HepG2 (cell line): ENCODE data around the gene CCL24. TPM values are rescaled to one million over a fixed set of nuclear protein-coding genes. Genes with fewer than 3 reads are reported as not detected.

ENCODE experiments used
- ATAC-seq: fragments of 200-7000 bp; cut with Tn5 transposase; 3 replicates; pipeline ENCODE4 v1.9.1; 2020; ENCODE audit warnings: mild to moderate bottlenecking, moderate library complexity
- BruUV-seq: library from RNA; stranded (reverse); fragments of 400-500 nt; replicated peaks from 2 replicates; lab custom pipeline; 2021; lab: Mats Ljungman, UMichigan
- CTCF ChIA-PET: fragments of 300-600 bp; formaldehyde crosslinking; extraction: SDS; loops from one replicate; lab custom pipeline; 2021; ENCODE audit warnings: low total read pairs, inconsistent platforms, low intra/inter-chr PET ratio; lab: Yijun Ruan, JAX
- POLR2A ChIA-PET: fragments of 350-600 bp; sonication (Branson Sonifier 250); formaldehyde crosslinking; loops from one replicate; lab custom pipeline; 2020; ENCODE audit warnings: antibody characterized with exemption, inconsistent platforms; lab: Yijun Ruan, JAX
- DNase-seq: peaks from one replicate; pipeline ENCODE4 v3.0.0-alpha.2; 2015; ENCODE audit warnings: low spot score
- FAIRE-seq: peaks from 3 replicates; lab custom pipeline; 2011; peaks lifted over from hg19 to GRCh38; lab: Jason Lieb, UNC
- H2AFZ ChIP-seq: one replicate; pipeline ENCODE4 v1.6.1; 2011; ENCODE audit warnings: low read length, inconsistent platforms
- H3K27ac ChIP-seq: fragments of 300-600 bp; 3 replicates; pipeline ENCODE4 v1.8.0; 2011; ENCODE audit warnings: mixed run types, mild to moderate bottlenecking, mixed read lengths, low read length, inconsistent platforms; ENCODE audit not compliant: insufficient read depth; ENCODE audit errors: extremely low read length
- H3K27me3 ChIP-seq, 2 experiments: fragments of 200-600 bp in 1 of 2; 2 replicates in 1 of 2; 3 replicates in 1 of 2; pipeline versions ENCODE4 v1.6.0 to v1.8.0; 2011; ENCODE audit warnings: low read length in 2 of 2, mild to moderate bottlenecking in 2 of 2, moderate library complexity in 2 of 2, inconsistent platforms in 1 of 2; ENCODE audit not compliant: insufficient read depth in 2 of 2, control insufficient read depth in 1 of 2
- H3K36me3 ChIP-seq, 2 experiments: fragments of 200-600 bp in 1 of 2; replicated peaks in 1 of 2; 2 replicates in 1 of 2; 3 replicates in 1 of 2; pipeline versions ENCODE4 v1.5.1 to v1.8.0; 2011; ENCODE audit warnings: low read length in 2 of 2, inconsistent platforms in 1 of 2; ENCODE audit not compliant: insufficient read depth in 2 of 2, control insufficient read depth in 1 of 2
- H3K4me1 ChIP-seq: 2 replicates; pipeline ENCODE4 v1.5.1; 2012; ENCODE audit warnings: low read length, inconsistent platforms; ENCODE audit not compliant: insufficient read depth
- H3K4me2 ChIP-seq: 2 replicates; pipeline ENCODE4 v1.6.0; 2011; ENCODE audit warnings: low read depth, low read length, inconsistent platforms
- H3K4me3 ChIP-seq, 3 experiments: fragments of 200-600 bp in 1 of 3; sonication (generic), shearing (Covaris generic) in 1 of 3; replicated peaks in 1 of 3; 2 replicates each; pipeline ENCODE4 v1.5.1; 2011 to 2016; ENCODE audit warnings: low read length in 3 of 3, inconsistent platforms in 2 of 3, low read depth in 2 of 3, mild to moderate bottlenecking in 2 of 3, control low read depth in 1 of 3, mixed read lengths in 1 of 3; ENCODE audit not compliant: insufficient read depth in 1 of 3
- H3K79me2 ChIP-seq: one replicate; pipeline ENCODE4 v1.6.1; 2011; ENCODE audit warnings: low read length, inconsistent platforms; ENCODE audit not compliant: insufficient read depth
- H3K9ac ChIP-seq: 2 replicates; pipeline ENCODE4 v1.6.0; 2011; ENCODE audit warnings: mild to moderate bottlenecking, low read depth, low read length, inconsistent platforms; ENCODE audit not compliant: insufficient read depth
- H3K9me3 ChIP-seq: 2 replicates; pipeline ENCODE4 v1.5.1; 2012; ENCODE audit warnings: mild to moderate bottlenecking, low read length
- H4K20me1 ChIP-seq: 2 replicates; pipeline ENCODE4 v1.6.0; 2011; ENCODE audit warnings: inconsistent platforms, mild to moderate bottlenecking, low read length, moderate library complexity; ENCODE audit not compliant: insufficient read depth
- BHLHE40 ChIP-seq: IDR thresholded peaks from 2 replicates; pipeline ENCODE4 v1.6.1; 2011; ENCODE audit warnings: low read length, improper control_type of control experiment
- CEBPB ChIP-seq: IDR thresholded peaks from 2 replicates; pipeline ENCODE4 v1.6.1; 2011; ENCODE audit warnings: low read depth, low read length, improper control_type of control experiment, borderline replicate concordance
- DMAP1 ChIP-seq: IDR thresholded peaks from 2 replicates; pipeline ENCODE4 v1.6.1; 2016
- JARID2 ChIP-seq: sonication (generic); formaldehyde crosslinking; IDR thresholded peaks from 2 replicates; pipeline ENCODE4 v1.8.1; 2023; ENCODE audit warnings: missing genetic modification reagents, inconsistent platforms; ENCODE audit not compliant: insufficient replicate concordance
- KDM5A ChIP-seq: fragments of 200-600 bp; sonication (generic); IDR thresholded peaks from 2 replicates; pipeline ENCODE4 v1.7.0; 2018; ENCODE audit warnings: antibody characterized with exemption, mild to moderate bottlenecking, low read length, borderline replicate concordance
- KLF16 ChIP-seq, 2 experiments: sonication (generic) in 1 of 2; formaldehyde crosslinking in 1 of 2; IDR thresholded peaks; 2 replicates each; pipeline versions ENCODE4 v1.6.1 to v1.8.0; 2016 to 2023; ENCODE audit warnings: missing genetic modification reagents in 2 of 2, missing compliant biosample characterization in 1 of 2
- MXD4 ChIP-seq: IDR thresholded peaks from 2 replicates; pipeline ENCODE4 v1.6.1; 2016; ENCODE audit warnings: mild to moderate bottlenecking, missing biosample characterization, missing genetic modification reagents
- NONO ChIP-seq, 2 experiments: fragments of 450-650 bp in 1 of 2; sonication (generic) in 1 of 2; formaldehyde crosslinking in 1 of 2; IDR thresholded peaks in 1 of 2; conservative IDR thresholded peaks in 1 of 2; 2 replicates each; pipeline versions ENCODE4 v1.6.1 to v1.8.0; 2017 to 2022; ENCODE audit warnings: mild to moderate bottlenecking in 1 of 2, missing genetic modification reagents in 1 of 2, moderate library complexity in 1 of 2
- ZBTB37 ChIP-seq: sonication (generic); formaldehyde crosslinking; IDR thresholded peaks from 2 replicates; pipeline ENCODE4 v1.4.0; 2020; ENCODE audit warnings: mild to moderate bottlenecking, missing genetic modification reagents
- ZNF232 ChIP-seq: sonication (generic); formaldehyde crosslinking; IDR thresholded peaks from 2 replicates; pipeline ENCODE4 v1.4.0; 2020; ENCODE audit warnings: missing genetic modification reagents, borderline replicate concordance
- ZNF275 ChIP-seq: sonication (generic); formaldehyde crosslinking; IDR thresholded peaks from 2 replicates; pipeline ENCODE4 v1.8.0; 2022; ENCODE audit warnings: missing genetic modification reagents, mild to moderate bottlenecking, inconsistent platforms, borderline replicate concordance
- ZNF292 ChIP-seq: sonication (generic); formaldehyde crosslinking; IDR thresholded peaks from 2 replicates; pipeline ENCODE4 v1.8.1; 2022; ENCODE audit warnings: mild to moderate bottlenecking, low read depth, missing genetic modification reagents, borderline replicate concordance
- ZNF607 ChIP-seq: sonication (generic); formaldehyde crosslinking; IDR thresholded peaks from 2 replicates; pipeline ENCODE4 v1.5.1; 2020; ENCODE audit warnings: missing genetic modification reagents, mild to moderate bottlenecking, borderline replicate concordance
- ZNF891 ChIP-seq: sonication (generic); formaldehyde crosslinking; IDR thresholded peaks from 2 replicates; pipeline ENCODE4 v1.5.0; 2020; ENCODE audit warnings: mild to moderate bottlenecking, missing genetic modification reagents
- ZSCAN20 ChIP-seq: sonication (generic); formaldehyde crosslinking; IDR thresholded peaks from 2 replicates; pipeline ENCODE4 v1.4.0; 2020; ENCODE audit warnings: missing genetic modification reagents, mild to moderate bottlenecking, borderline replicate concordance
- WGBS: methylation state at CpG from one replicate; pipeline ENCODE4 v1.1.6; 2017; ENCODE audit warnings: low lambda C conversion rate; 5-methylcytosine and 5-hydroxymethylcytosine counted together
- in situ Hi-C: cut with HindIII; loops from 2 replicates; pipeline ENCODE4 v1.10.0; 2017; ENCODE audit warnings: low pct_unique_long_range_greater_than_20kb; ENCODE audit not compliant: extremely low pct_ligation_motif_present
- intact Hi-C: fragments of 100-400 bp; cut with micrococcal nuclease; formaldehyde crosslinking; loops from one replicate; pipeline ENCODE4 v1.10.0; 2022; ENCODE audit not compliant: unreplicated experiment
- polyA plus RNA-seq, 8 experiments: library from polyadenylated mRNA; depleted of rRNA in 3 of 8; stranded (reverse) in 7 of 8; unstranded in 1 of 8; fragments of >200 nt; fragmentation: Illumina TruSeq in 4 of 8; extraction: Trizol in 4 of 8; gene quantifications; 2 replicates each; pipeline versions ENCODE4 v1.2.1 to v1.2.3, GENCODE V29; 2011 to 2016; ENCODE audit warnings: low read depth in 4 of 8, missing spikeins in 1 of 8, mixed read lengths in 1 of 8; ENCODE audit not compliant: insufficient read depth in 1 of 8
- total RNA-seq, 5 experiments: library from RNA; depleted of rRNA; stranded (reverse); fragments of >200 nt; fragmentation: Illumina TruSeq; extraction: Trizol; gene quantifications; 2 replicates each; pipeline ENCODE4 v1.2.3, GENCODE V29; 2016; ENCODE audit warnings: low read depth in 1 of 5

CCL24 gene
- total and polyA plus RNA-seq, 2 of the 13 experiments (the other 11 are each of a cell fraction or from before 2014, with no cell fraction given): not detected

GRCh38 chr7:75804705-75805104 lies 8.9 kb downstream of the CCL24 start:
- no peaks in the 10 kb centered on the region; a peak in 2 of 5 replicates for H3K27me3 ChIP-seq
- H3K79me2 ChIP-seq: no peaks in the 10 kb centered on the region
- TF ChIP-seq DMAP1 (CRISPR knock-in tag) (no peak), ZSCAN20 (CRISPR knock-in tag) (no peak), ZNF607 (CRISPR knock-in tag) (no peak), CEBPB (0 out of 2 replicates have a peak, but pooled peaks have one; percentile 4), ZNF275 (CRISPR knock-in tag) (no peak), JARID2 (no peak), ZNF232 (no peak)
- CTCF ChIA-PET: no interaction called here
- no peaks in the 10 kb centered on the region for H3K4me1 ChIP-seq
- H2AFZ ChIP-seq: no peak overlapping the region
- in situ Hi-C loops: no loop called here
- H3K9ac ChIP-seq: no peak overlapping the region
- H3K27ac ChIP-seq: no peak overlapping the region
- no peaks in the 10 kb centered on the region for H3K36me3 ChIP-seq
- no peak overlapping the region for H3K4me2 ChIP-seq
- H3K4me3 ChIP-seq: no peak overlapping the region
- H3K9me3 ChIP-seq: peaks cover 22% of the 10 kb centered on the region
- no peaks in the 10 kb centered on the region for H4K20me1 ChIP-seq
- POLR2A ChIA-PET: no interaction called here
- no peak for DNase-seq
- 39% methylated on average over 5 of the region's 5 CpGs for WGBS
- BruUV-seq: no TSS peak
- ATAC-seq: no peak
- no peak for FAIRE-seq
- intact Hi-C loops: no loop called here

GRCh38 chr7:75804004-75804403 lies 9.6 kb downstream of the CCL24 start:
- intact Hi-C loops (no loop called here), in situ Hi-C loops (no loop called here)
- ChIA-PET CTCF (no interaction called here), POLR2A (no interaction called here)
- H4K20me1 ChIP-seq: no peaks in the 10 kb centered on the region
- no peak overlapping the region for H3K4me2 ChIP-seq
- peaks cover 22% of the 10 kb centered on the region for H3K9me3 ChIP-seq
- ATAC-seq (no peak), FAIRE-seq (no peak), DNase-seq (no peak)
- no peaks in the 10 kb centered on the region for H3K79me2 ChIP-seq
- no peak overlapping the region for H3K9ac ChIP-seq
- H2AFZ ChIP-seq: no peak overlapping the region
- no peak overlapping the region for H3K4me3 ChIP-seq
- H3K36me3 ChIP-seq: no peaks in the 10 kb centered on the region
- H3K27ac ChIP-seq: no peak overlapping the region
- no peaks in the 10 kb centered on the region; a peak in 2 of 5 replicates for H3K27me3 ChIP-seq
- no TSS peak for BruUV-seq
- no peaks in the 10 kb centered on the region for H3K4me1 ChIP-seq
- 35% methylated on average over 2 of the region's 2 CpGs for WGBS
- TF ChIP-seq BHLHE40 (no peak), ZBTB37 (CRISPR knock-in tag) (no peak), NONO (IDR thresholded peaks at IDR 0.05) (no peak), NONO (CRISPR knock-in tag; conservative IDR thresholded peaks at IDR 0.05) (no peak), ZNF292 (CRISPR knock-in tag) (no peak), ZNF891 (no peak), KDM5A (no peak), MXD4 (no peak), KLF16 (CRISPR knock-in tag; IDR thresholded peaks at IDR 0.05) (no peak)
